OCI-LY7 (cell line): ENCODE data around the gene HMGB1. TPM values are rescaled to one million over a fixed set of nuclear protein-coding genes. Genes with fewer than 3 reads are reported as not detected.

Source experiments
- BruUV-seq: library from RNA; stranded (reverse); fragments of 400-500 nt; replicated peaks from 2 replicates; lab custom pipeline; 2021; lab: Mats Ljungman, UMichigan
- CTCF ChIA-PET: fragments of 300-600 bp; sonication (Branson Sonifier 250); formaldehyde crosslinking; loops from one replicate; lab custom pipeline; 2022; ENCODE audit warnings: antibody characterized with exemption; ENCODE audit not compliant: unreplicated experiment; lab: Charles Lee
- POLR2A ChIA-PET: fragments of 300-600 bp; sonication (Branson Sonifier 250); formaldehyde crosslinking; loops from one replicate; lab custom pipeline; 2022; ENCODE audit warnings: antibody characterized with exemption; lab: Charles Lee
- DNase-seq: peaks from one replicate; pipeline ENCODE4 v3.0.0-alpha.2; 2015; ENCODE audit warnings: low spot score
- H2AFZ ChIP-seq: fragments of 200-600 bp; sonication (generic), shearing (Covaris generic); 2 replicates; pipeline ENCODE4 v1.6.1; 2014; ENCODE audit warnings: mild to moderate bottlenecking, antibody characterized with exemption, low read length, moderate library complexity
- H3K27ac ChIP-seq: fragments of 200-600 bp; sonication (generic); 2 replicates; pipeline ENCODE4 v1.5.1; 2014; ENCODE audit warnings: mixed run types, low read depth, mild to moderate bottlenecking, moderate library complexity, low read length, inconsistent platforms; ENCODE audit not compliant: poor library complexity, severe bottlenecking
- H3K36me3 ChIP-seq: fragments of 200-600 bp; sonication (generic); 2 replicates; pipeline ENCODE4 v1.6.1; 2014; ENCODE audit warnings: mild to moderate bottlenecking, antibody characterized with exemption, low read length, moderate library complexity, mixed read lengths; ENCODE audit not compliant: insufficient read depth
- H3K4me1 ChIP-seq: fragments of 200-600 bp; sonication (generic); 2 replicates; pipeline ENCODE4 v1.5.1; 2014; ENCODE audit warnings: mild to moderate bottlenecking, low read length; ENCODE audit not compliant: insufficient read depth, poor library complexity, severe bottlenecking
- H3K4me2 ChIP-seq: fragments of 200-600 bp; sonication (generic); 2 replicates; pipeline ENCODE4 v1.6.1; 2014; ENCODE audit warnings: mild to moderate bottlenecking, low read length
- H3K4me3 ChIP-seq: fragments of 200-600 bp; sonication (generic); 2 replicates; pipeline ENCODE4 v1.5.1; 2014; ENCODE audit warnings: mild to moderate bottlenecking, low read depth, low read length; ENCODE audit not compliant: poor library complexity, severe bottlenecking
- H3K79me2 ChIP-seq: fragments of 200-600 bp; sonication (generic); 2 replicates; pipeline ENCODE4 v1.6.1; 2016; ENCODE audit warnings: low read depth, mild to moderate bottlenecking, low read length, moderate library complexity, mixed read lengths; ENCODE audit not compliant: insufficient read depth
- H3K9me2 ChIP-seq: fragments of 200-600 bp; sonication (generic); 2 replicates; pipeline ENCODE4 v1.6.1; 2016; ENCODE audit warnings: mild to moderate bottlenecking, low read length, mixed read lengths; ENCODE audit not compliant: insufficient read depth
- H3K9me3 ChIP-seq: fragments of 200-600 bp; sonication (generic); 2 replicates; pipeline ENCODE4 v1.6.1; 2014; ENCODE audit warnings: mild to moderate bottlenecking, mixed run types, low read length, mixed read lengths
- H4K20me1 ChIP-seq: fragments of 200-600 bp; sonication (generic); 2 replicates; pipeline ENCODE4 v1.6.1; 2014; ENCODE audit warnings: mild to moderate bottlenecking, antibody characterized with exemption, low read length, moderate library complexity, mixed read lengths; ENCODE audit not compliant: insufficient read depth
- CTCF ChIP-seq: fragments of 200-600 bp; sonication (generic); conservative IDR thresholded peaks from 2 replicates; pipeline ENCODE4 v1.5.1; 2014; ENCODE audit warnings: mild to moderate bottlenecking, antibody characterized with exemption, low read length, moderate library complexity, mixed read lengths
- EZH2phosphoT487 ChIP-seq: fragments of 200-600 bp; sonication (generic); IDR thresholded peaks from 2 replicates; pipeline ENCODE4 v1.6.1; 2018; ENCODE audit warnings: low read depth, borderline replicate concordance, mild to moderate bottlenecking, mixed run types, antibody characterized with exemption, low read length, moderate library complexity, mixed read lengths
- intact Hi-C: fragments of 100-400 bp; cut with micrococcal nuclease; formaldehyde crosslinking; loops from one replicate; pipeline ENCODE4 v1.10.0; 2022; ENCODE audit not compliant: unreplicated experiment
- total RNA-seq, 2 experiments: library from RNA; depleted of rRNA in 1 of 2; stranded (reverse); fragments of >200 nt in 1 of 2; shearing (Covaris generic) in 1 of 2; gene quantifications; 2 replicates each; pipeline ENCODE4 v1.2.3, GENCODE V29; 2014 to 2022

HMGB1 gene
- total RNA-seq, 2 experiments from 2014 or later, result 1,114 to 1,288 TPM

- Histone ChIP-seq H3K79me2 (peaks cover 25% of the 10 kb centered on the region), H3K4me3 (peak overlapping the region; percentile 72), H3K9me3 (no peaks in the 10 kb centered on the region), H2AFZ (peak overlapping the region; percentile 8; the same call in 1 of the 2 replicates), H3K27ac (peak overlapping the region; percentile 44), H3K4me1 (peaks cover 73% of the 10 kb centered on the region), H3K9me2 (no peaks in the 10 kb centered on the region), H3K4me2 (peak overlapping the region; percentile 79), H4K20me1 (no peaks in the 10 kb centered on the region), H3K36me3 (no peaks in the 10 kb centered on the region)
- BruUV-seq, result no TSS peak
- intact Hi-C loops, result loop anchor here (2.0 to 5.0 kb wide), 5 partner anchors 19 to 117 kb away; partner anchors contain the start of gene KATNAL1
- no peak for DNase-seq
- POLR2A ChIA-PET, result interaction anchor here (0.6 to 10.6 kb wide), 12 partner anchors 10 to 71 kb away, joined by 3 to 182 read pairs (median 5); partner anchors contain the start of gene HMGB1
- TF ChIP-seq CTCF (no peak), EZH2phosphoT487 (no peak)
- CTCF ChIA-PET, result interaction anchor here (0.8 to 1.3 kb wide), 2 partner anchors 10 to 18 kb away, joined by 3 to 4 read pairs; no protein-coding TSS in a partner anchor
Observed at GRCh38 chr13:30423891-30424290, 41.8 kb downstream of the HMGB1 start.

- Histone ChIP-seq H3K4me2 (peak within 1 kb of the TSS; percentile 92), H4K20me1 (no peaks in the 10 kb centered on the region), H3K4me1 (peaks cover 77% of the 10 kb centered on the region), H3K4me3 (peak within 1 kb of the TSS; percentile 72), H3K36me3 (no peaks in the 10 kb centered on the region), H3K9me3 (no peaks in the 10 kb centered on the region), H3K79me2 (peaks cover 25% of the 10 kb centered on the region), H3K27ac (peak within 1 kb of the TSS; percentile 76), H2AFZ (no peak within 1 kb of the TSS; the same call in 1 of the 2 replicates), H3K9me2 (no peaks in the 10 kb centered on the region)
- POLR2A ChIA-PET, result interaction anchor here (0.6 to 10.6 kb wide), 18 partner anchors 9 to 990 kb away, joined by 3 to 182 read pairs (median 5); no protein-coding TSS in a partner anchor
- TF ChIP-seq EZH2phosphoT487 (no peak), CTCF (no peak)
- BruUV-seq, result TSS peak; percentile 92
- intact Hi-C loops, result loop anchor here (2.0 to 5.0 kb wide), 5 partner anchors 21 to 115 kb away; partner anchors contain the start of gene KATNAL1
- CTCF ChIA-PET, result interaction anchor here (1.0 kb wide), 1 partner anchor 47 kb away, joined by 3 read pairs; no protein-coding TSS in a partner anchor
- DNase-seq, result peak; percentile 88
Observed at GRCh38 chr13:30422054-30422839, 43.5 kb downstream of the HMGB1 start, which contains the start of gene UBE2L5. Gene UBE2L5, plus strand, starts transcription at chr13:30422493. Its CDS starts 5,498 bp downstream, at chr13:30427991.
